Astrocyte (in vitro differentiated cells and primary cell): Measurements from ENCODE around the gene WNT5B. TPM values are rescaled to one million over a fixed set of nuclear protein-coding genes. Genes with fewer than 3 reads are reported as not detected.

Experiments used
- DNase-seq: peaks from one replicate; pipeline ENCODE4 v3.0.0-alpha.2; 2010; ENCODE audit warnings: low read depth
- FAIRE-seq: peaks from 2 replicates; lab custom pipeline; 2011; peaks lifted over from hg19 to GRCh38; lab: Jason Lieb, UNC
- H2AFZ ChIP-seq: 2 replicates; pipeline ENCODE4 v1.6.0; 2012; ENCODE audit warnings: low read depth, low read length, inconsistent platforms
- H3K27ac ChIP-seq: 2 replicates; pipeline ENCODE4 v1.5.1; 2011; ENCODE audit warnings: low read depth, low read length, inconsistent platforms
- H3K27me3 ChIP-seq: 2 replicates; pipeline ENCODE4 v1.6.0; 2011; ENCODE audit warnings: low read length, inconsistent platforms; ENCODE audit not compliant: insufficient read depth
- H3K36me3 ChIP-seq: 2 replicates; pipeline ENCODE4 v1.5.1; 2011; ENCODE audit warnings: low read length, inconsistent platforms; ENCODE audit not compliant: insufficient read depth
- H3K4me1 ChIP-seq: 2 replicates; pipeline ENCODE4 v1.5.1; 2011; ENCODE audit warnings: low read length, inconsistent platforms; ENCODE audit not compliant: insufficient read depth
- H3K4me2 ChIP-seq: 2 replicates; pipeline ENCODE4 v1.6.0; 2012; ENCODE audit warnings: low read length, inconsistent platforms
- H3K4me3 ChIP-seq: 2 replicates; pipeline ENCODE4 v1.5.1; 2011; ENCODE audit warnings: low read depth, mild to moderate bottlenecking, low read length, inconsistent platforms; ENCODE audit not compliant: insufficient read depth
- H3K79me2 ChIP-seq: 2 replicates; pipeline ENCODE4 v1.6.0; 2012; ENCODE audit warnings: mild to moderate bottlenecking, low read length, inconsistent platforms; ENCODE audit not compliant: insufficient read depth
- H3K9ac ChIP-seq: 2 replicates; pipeline ENCODE4 v1.6.0; 2012; ENCODE audit warnings: mild to moderate bottlenecking, low read length, inconsistent platforms
- H3K9me3 ChIP-seq: 2 replicates; pipeline ENCODE4 v1.5.1; 2012; ENCODE audit warnings: low read depth, mild to moderate bottlenecking, low read length, inconsistent platforms; ENCODE audit not compliant: insufficient read depth
- H4K20me1 ChIP-seq: 2 replicates; pipeline ENCODE4 v1.6.0; 2012; ENCODE audit warnings: low read length, inconsistent platforms; ENCODE audit not compliant: insufficient read depth
- H3K27ac Mint-ChIP-seq: one replicate; pipeline ENCODE4 v1.8.0; 2021; ENCODE audit warnings: mild to moderate bottlenecking, mixed read lengths; ENCODE audit not compliant: unreplicated experiment
- H3K27me3 Mint-ChIP-seq: one replicate; pipeline ENCODE4 v1.8.0; 2021; ENCODE audit warnings: low read depth, mixed read lengths; ENCODE audit not compliant: unreplicated experiment
- H3K36me3 Mint-ChIP-seq: one replicate; pipeline ENCODE4 v1.8.0; 2021; ENCODE audit warnings: low read depth, mixed read lengths; ENCODE audit not compliant: unreplicated experiment
- H3K4me1 Mint-ChIP-seq: one replicate; pipeline ENCODE4 v1.8.0; 2021; ENCODE audit warnings: low read depth, mixed read lengths; ENCODE audit not compliant: unreplicated experiment
- H3K4me3 Mint-ChIP-seq: one replicate; pipeline ENCODE4 v1.8.0; 2021; ENCODE audit warnings: mild to moderate bottlenecking, moderate library complexity, mixed read lengths; ENCODE audit not compliant: unreplicated experiment
- H3K9me3 Mint-ChIP-seq: one replicate; pipeline ENCODE4 v1.8.0; 2021; ENCODE audit warnings: mild to moderate bottlenecking, mixed read lengths; ENCODE audit not compliant: unreplicated experiment
- EZH2 ChIP-seq: IDR thresholded peaks from 2 replicates; pipeline ENCODE4 v1.6.1; 2012; ENCODE audit warnings: mild to moderate bottlenecking, low read length, inconsistent platforms; ENCODE audit not compliant: insufficient read depth
- total RNA-seq: library from RNA; stranded (reverse); gene quantifications from 2 replicates; pipeline ENCODE4 v1.2.1, GENCODE V29; 2021
- TF ChIP-seq, protein P1 (sequence below): IDR thresholded peaks from 2 replicates; pipeline ENCODE4 v1.5.1; 2011; ENCODE audit warnings: low read depth, mild to moderate bottlenecking, inconsistent platforms, low read length, moderate library complexity; ENCODE audit not compliant: insufficient read depth

WNT5B gene
- total RNA-seq, 1 donor from 2014 or later: 110 TPM

DNA sequence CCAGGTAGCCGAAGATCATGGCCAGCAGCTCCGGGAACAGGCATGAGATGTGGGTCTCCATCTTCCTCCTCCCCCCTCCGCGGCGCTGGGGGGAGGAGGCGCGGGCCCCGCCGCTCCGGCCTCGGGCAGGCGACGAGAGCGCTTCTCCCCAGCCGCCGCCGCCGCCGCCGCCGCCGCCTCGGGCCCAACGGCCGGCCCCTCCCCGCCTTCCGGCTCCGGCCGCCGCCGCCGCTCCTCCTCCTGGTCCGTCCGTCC, 35.1 kb upstream of the WNT5B start:
- H3K27ac ChIP-seq: no peak overlapping the region
- Mint-ChIP-seq H3K4me3 (peak overlapping the region; percentile 86), H3K27me3 (no peaks in the 10 kb centered on the region), H3K9me3 (no peaks in the 10 kb centered on the region), H3K27ac (no peak overlapping the region), H3K4me1 (peaks cover 38% of the 10 kb centered on the region), H3K36me3 (no peaks in the 10 kb centered on the region)
- peaks cover 53% of the 10 kb centered on the region for H3K4me1 ChIP-seq
- H4K20me1 ChIP-seq: peaks cover 41% of the 10 kb centered on the region
- H3K27me3 ChIP-seq: no peaks in the 10 kb centered on the region
- peak overlapping the region; percentile 65 for H3K4me3 ChIP-seq
- peak overlapping the region; percentile 77 for H3K9ac ChIP-seq
- H2AFZ ChIP-seq: no peak overlapping the region
- H3K9me3 ChIP-seq: no peaks in the 10 kb centered on the region
- peaks cover 72% of the 10 kb centered on the region for H3K79me2 ChIP-seq
- H3K4me2 ChIP-seq: peak overlapping the region; percentile 98
- no peak for FAIRE-seq
- no peak for DNase-seq
- TF ChIP-seq EZH2: no peak
- TF ChIP-seq, protein P1, sequence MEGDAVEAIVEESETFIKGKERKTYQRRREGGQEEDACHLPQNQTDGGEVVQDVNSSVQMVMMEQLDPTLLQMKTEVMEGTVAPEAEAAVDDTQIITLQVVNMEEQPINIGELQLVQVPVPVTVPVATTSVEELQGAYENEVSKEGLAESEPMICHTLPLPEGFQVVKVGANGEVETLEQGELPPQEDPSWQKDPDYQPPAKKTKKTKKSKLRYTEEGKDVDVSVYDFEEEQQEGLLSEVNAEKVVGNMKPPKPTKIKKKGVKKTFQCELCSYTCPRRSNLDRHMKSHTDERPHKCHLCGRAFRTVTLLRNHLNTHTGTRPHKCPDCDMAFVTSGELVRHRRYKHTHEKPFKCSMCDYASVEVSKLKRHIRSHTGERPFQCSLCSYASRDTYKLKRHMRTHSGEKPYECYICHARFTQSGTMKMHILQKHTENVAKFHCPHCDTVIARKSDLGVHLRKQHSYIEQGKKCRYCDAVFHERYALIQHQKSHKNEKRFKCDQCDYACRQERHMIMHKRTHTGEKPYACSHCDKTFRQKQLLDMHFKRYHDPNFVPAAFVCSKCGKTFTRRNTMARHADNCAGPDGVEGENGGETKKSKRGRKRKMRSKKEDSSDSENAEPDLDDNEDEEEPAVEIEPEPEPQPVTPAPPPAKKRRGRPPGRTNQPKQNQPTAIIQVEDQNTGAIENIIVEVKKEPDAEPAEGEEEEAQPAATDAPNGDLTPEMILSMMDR: no peak
- H3K36me3 ChIP-seq: no peaks in the 10 kb centered on the region

DNA sequence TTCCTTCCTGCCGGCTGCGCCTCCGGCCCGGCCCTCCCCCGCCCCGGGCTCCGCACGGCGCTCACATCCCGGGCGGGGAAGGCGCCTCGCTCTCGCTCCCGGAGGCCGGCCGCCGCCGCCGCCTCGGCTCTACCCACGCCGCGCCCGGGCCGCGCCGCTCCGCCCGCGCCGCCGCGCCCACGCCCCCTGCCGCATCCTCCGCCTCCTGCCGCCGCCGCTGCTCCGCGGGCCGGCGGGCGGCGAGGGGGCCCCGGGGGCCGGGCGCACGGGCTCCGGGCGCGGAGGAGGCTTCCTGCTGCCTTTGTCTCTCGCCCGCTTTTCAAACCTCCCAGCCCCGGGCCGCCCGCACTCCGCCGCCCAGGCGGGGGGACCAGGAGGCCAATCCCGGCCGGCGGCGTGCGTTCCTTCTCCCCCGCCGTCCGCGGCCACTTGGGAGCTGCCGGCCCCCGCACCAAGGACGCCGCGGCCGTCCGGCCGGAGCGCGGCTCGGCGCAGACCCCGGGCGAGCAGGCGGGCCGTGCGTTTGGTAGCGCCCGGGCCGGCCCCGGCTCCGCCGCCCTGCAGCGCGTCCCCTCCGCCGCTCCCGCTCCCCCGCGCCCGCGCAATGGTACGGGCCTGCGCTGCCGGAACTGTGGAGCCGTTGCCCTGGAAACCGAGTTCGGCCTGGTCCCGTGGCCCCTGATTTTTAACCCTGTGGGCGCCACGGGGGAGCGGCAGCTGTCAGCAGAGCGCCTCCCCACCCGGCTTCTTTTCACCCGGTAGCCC, 34.6 kb upstream of the WNT5B start, which contains the start of gene FBXL14:
TSS of gene FBXL14 (minus strand) at position 321 of the 765 bp plus-strand sequence. CDS start 515 bp downstream, outside the sequence.
- peak within 1 kb of the TSS; percentile 93 for H3K27ac Mint-ChIP-seq

More for the DNA sequence above, 34.6 kb upstream of the WNT5B start, which contains the start of gene FBXL14:
- H3K9ac ChIP-seq: peak within 1 kb of the TSS; percentile 77
- peak within 1 kb of the TSS; percentile 89 for H3K4me3 Mint-ChIP-seq
- no peaks in the 10 kb centered on the region for H3K36me3 Mint-ChIP-seq
- peaks cover 39% of the 10 kb centered on the region for H4K20me1 ChIP-seq
- no peaks in the 10 kb centered on the region for H3K9me3 ChIP-seq
- TF ChIP-seq, protein P1: no peak
- no peak for TF ChIP-seq EZH2
- no peaks in the 10 kb centered on the region for H3K27me3 Mint-ChIP-seq
- peak within 1 kb of the TSS; percentile 68 for H2AFZ ChIP-seq
- DNase-seq: peak; percentile 76
- no peaks in the 10 kb centered on the region for H3K27me3 ChIP-seq
- peaks cover 53% of the 10 kb centered on the region for H3K4me1 ChIP-seq
- H3K9me3 Mint-ChIP-seq: no peaks in the 10 kb centered on the region
- peak within 1 kb of the TSS; percentile 55 for H3K27ac ChIP-seq
- H3K4me2 ChIP-seq: peak within 1 kb of the TSS; percentile 98
- H3K79me2 ChIP-seq: peaks cover 71% of the 10 kb centered on the region
- FAIRE-seq: no peak
- peaks cover 37% of the 10 kb centered on the region for H3K4me1 Mint-ChIP-seq
- peak within 1 kb of the TSS; percentile 65 for H3K4me3 ChIP-seq
- H3K36me3 ChIP-seq: no peaks in the 10 kb centered on the region
